Measurements from ENCODE around the gene SPOCK3.

- TF ChIP-seq, protein P1, sequence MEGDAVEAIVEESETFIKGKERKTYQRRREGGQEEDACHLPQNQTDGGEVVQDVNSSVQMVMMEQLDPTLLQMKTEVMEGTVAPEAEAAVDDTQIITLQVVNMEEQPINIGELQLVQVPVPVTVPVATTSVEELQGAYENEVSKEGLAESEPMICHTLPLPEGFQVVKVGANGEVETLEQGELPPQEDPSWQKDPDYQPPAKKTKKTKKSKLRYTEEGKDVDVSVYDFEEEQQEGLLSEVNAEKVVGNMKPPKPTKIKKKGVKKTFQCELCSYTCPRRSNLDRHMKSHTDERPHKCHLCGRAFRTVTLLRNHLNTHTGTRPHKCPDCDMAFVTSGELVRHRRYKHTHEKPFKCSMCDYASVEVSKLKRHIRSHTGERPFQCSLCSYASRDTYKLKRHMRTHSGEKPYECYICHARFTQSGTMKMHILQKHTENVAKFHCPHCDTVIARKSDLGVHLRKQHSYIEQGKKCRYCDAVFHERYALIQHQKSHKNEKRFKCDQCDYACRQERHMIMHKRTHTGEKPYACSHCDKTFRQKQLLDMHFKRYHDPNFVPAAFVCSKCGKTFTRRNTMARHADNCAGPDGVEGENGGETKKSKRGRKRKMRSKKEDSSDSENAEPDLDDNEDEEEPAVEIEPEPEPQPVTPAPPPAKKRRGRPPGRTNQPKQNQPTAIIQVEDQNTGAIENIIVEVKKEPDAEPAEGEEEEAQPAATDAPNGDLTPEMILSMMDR (conservative IDR thresholded peaks at IDR 0.05; ENCODE audit: low read depth in 2 of 2) = no peak
- TF ChIP-seq STAT1 (IDR thresholded peaks at IDR 0.05; ENCODE audit: unreplicated experiment) (no peak), ZNF331 (CRISPR knock-in tag; IDR thresholded peaks at IDR 0.05; ENCODE audit: low read depth) (no peak), POLR2AphosphoS5 (IDR thresholded peaks at IDR 0.05; ENCODE audit: low read depth) (no peak)
These were observed 205.3 kb downstream of the SPOCK3 start for GRCh38 chr4:167028976-167029375.

Data from GM23338 (cell line).